Activated B cell treated with CpG ODN at 0.5 μM for 24 hours (primary cell): Measurements from ENCODE around the gene NR2C1. TPM values are rescaled to one million over a fixed set of nuclear protein-coding genes. Genes with fewer than 3 reads are reported as not detected.

Experiments used
- ATAC-seq: fragments of 200-7000 bp; cut with Tn5 transposase; one replicate; pipeline ENCODE4 v1.10.0; 2021; ENCODE audit warnings: low read depth, mild to moderate bottlenecking, moderate library complexity
- CTCF ChIA-PET: fragments of 350-600 bp; sonication (Branson Sonifier 250); formaldehyde crosslinking; loops from one replicate; lab custom pipeline; 2021; ENCODE audit warnings: antibody characterized with exemption; lab: Charles Lee
- POLR2A ChIA-PET: fragments of 350-600 bp; sonication (Branson Sonifier 250); formaldehyde crosslinking; loops from one replicate; lab custom pipeline; 2021; ENCODE audit warnings: antibody characterized with exemption; lab: Charles Lee
- DNase-seq: peaks from one replicate; pipeline ENCODE4 v3.0.0; 2022
- H3K27ac Mint-ChIP-seq: one replicate; pipeline ENCODE4 v1.8.0; 2020; ENCODE audit warnings: mixed read lengths
- H3K27me3 Mint-ChIP-seq: one replicate; pipeline ENCODE4 v1.8.0; 2021; ENCODE audit warnings: mixed read lengths
- H3K36me3 Mint-ChIP-seq: one replicate; pipeline ENCODE4 v1.8.0; 2021; ENCODE audit warnings: low read depth, mixed read lengths
- H3K4me1 Mint-ChIP-seq: one replicate; pipeline ENCODE4 v1.8.0; 2021; ENCODE audit warnings: mixed read lengths
- H3K4me3 Mint-ChIP-seq: one replicate; pipeline ENCODE4 v1.8.0; 2020; ENCODE audit warnings: mild to moderate bottlenecking, mixed read lengths
- H3K9me3 Mint-ChIP-seq: one replicate; pipeline ENCODE4 v1.8.0; 2020; ENCODE audit warnings: mixed read lengths
- intact Hi-C: fragments of 100-400 bp; cut with micrococcal nuclease; formaldehyde crosslinking; loops from one replicate; pipeline ENCODE4 v1.15.1; 2024
- total RNA-seq: library from RNA; stranded (reverse); gene quantifications from 2 replicates; pipeline ENCODE4 v1.2.3, GENCODE V29; 2022
- TF ChIP-seq, protein P1 (sequence below): fragments of 200-600 bp; IDR thresholded peaks from one replicate; pipeline ENCODE4 v1.8.0; 2022; ENCODE audit warnings: antibody characterized with exemption, mild to moderate bottlenecking

Gene NR2C1
- total RNA-seq, 1 donor from 2014 or later, result 30.8 TPM

DNA sequence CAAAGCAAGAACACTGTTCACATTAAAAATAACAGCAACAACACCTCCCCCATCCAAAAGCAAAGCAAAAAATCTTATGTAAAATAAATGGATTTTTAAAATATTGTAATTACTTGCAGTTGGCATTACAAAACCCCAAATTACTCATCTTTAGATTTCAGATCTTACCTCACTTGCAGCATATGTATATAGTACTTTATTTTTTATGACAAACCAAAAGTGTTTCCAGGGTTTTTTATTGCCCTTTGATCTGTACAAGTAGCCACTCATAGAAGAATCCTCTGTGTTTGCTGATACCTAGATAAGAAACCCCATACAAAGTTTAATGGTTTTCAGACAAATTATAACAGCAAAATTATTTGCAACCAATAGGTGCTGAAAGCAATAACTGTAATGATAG lies 12.2 kb upstream of the NR2C1 start:
- ChIA-PET POLR2A (interaction anchor here (0.7 to 1.6 kb wide), 2 partner anchors 12 to 364 kb away, joined by 3 to 8 read pairs; partner anchors contain the start of gene NR2C1), CTCF (no interaction called here)
- ATAC-seq (no peak), DNase-seq (no peak)
- Mint-ChIP-seq H3K27me3 (no peaks in the 10 kb centered on the region), H3K4me1 (peaks cover 10% of the 10 kb centered on the region), H3K36me3 (no peaks in the 10 kb centered on the region), H3K9me3 (no peaks in the 10 kb centered on the region), H3K4me3 (no peak overlapping the region), H3K27ac (no peak overlapping the region)
- intact Hi-C loops, result no loop called here
- TF ChIP-seq, protein P1, sequence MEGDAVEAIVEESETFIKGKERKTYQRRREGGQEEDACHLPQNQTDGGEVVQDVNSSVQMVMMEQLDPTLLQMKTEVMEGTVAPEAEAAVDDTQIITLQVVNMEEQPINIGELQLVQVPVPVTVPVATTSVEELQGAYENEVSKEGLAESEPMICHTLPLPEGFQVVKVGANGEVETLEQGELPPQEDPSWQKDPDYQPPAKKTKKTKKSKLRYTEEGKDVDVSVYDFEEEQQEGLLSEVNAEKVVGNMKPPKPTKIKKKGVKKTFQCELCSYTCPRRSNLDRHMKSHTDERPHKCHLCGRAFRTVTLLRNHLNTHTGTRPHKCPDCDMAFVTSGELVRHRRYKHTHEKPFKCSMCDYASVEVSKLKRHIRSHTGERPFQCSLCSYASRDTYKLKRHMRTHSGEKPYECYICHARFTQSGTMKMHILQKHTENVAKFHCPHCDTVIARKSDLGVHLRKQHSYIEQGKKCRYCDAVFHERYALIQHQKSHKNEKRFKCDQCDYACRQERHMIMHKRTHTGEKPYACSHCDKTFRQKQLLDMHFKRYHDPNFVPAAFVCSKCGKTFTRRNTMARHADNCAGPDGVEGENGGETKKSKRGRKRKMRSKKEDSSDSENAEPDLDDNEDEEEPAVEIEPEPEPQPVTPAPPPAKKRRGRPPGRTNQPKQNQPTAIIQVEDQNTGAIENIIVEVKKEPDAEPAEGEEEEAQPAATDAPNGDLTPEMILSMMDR, result no peak

DNA sequence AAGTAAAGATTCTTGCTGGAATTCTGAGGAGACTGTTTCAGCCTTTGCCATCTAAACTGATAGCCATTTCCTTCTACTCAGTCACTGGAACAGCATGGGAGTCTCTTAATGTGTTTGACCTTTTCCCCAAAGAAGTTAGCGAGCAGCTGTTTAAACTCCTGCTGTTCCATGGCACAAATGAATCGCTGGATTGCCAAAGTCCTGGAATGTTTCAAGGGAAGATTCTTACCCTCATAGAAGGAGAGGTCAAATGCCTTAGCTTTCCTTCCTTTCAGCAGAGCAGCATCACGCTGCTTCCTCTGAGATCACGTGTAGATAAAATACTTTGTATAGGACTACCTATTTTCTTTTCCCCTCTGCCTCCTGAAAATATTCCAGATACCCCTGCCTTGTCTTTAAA lies 10.5 kb upstream of the NR2C1 start:
- no peak overlapping the region for H3K27ac Mint-ChIP-seq
- POLR2A ChIA-PET, result interaction anchor here (0.6 kb wide), 1 partner anchor 21 kb away, joined by 3 read pairs; no protein-coding TSS in a partner anchor
- ATAC-seq (no peak), DNase-seq (no peak)
- H3K36me3 Mint-ChIP-seq, result no peaks in the 10 kb centered on the region
- no peak overlapping the region for H3K4me3 Mint-ChIP-seq
- CTCF ChIA-PET, result no interaction called here
- H3K4me1 Mint-ChIP-seq, result peaks cover 10% of the 10 kb centered on the region
- H3K9me3 Mint-ChIP-seq, result no peaks in the 10 kb centered on the region
- no peaks in the 10 kb centered on the region for H3K27me3 Mint-ChIP-seq
- intact Hi-C loops, result no loop called here
- TF ChIP-seq, protein P1, result no peak

DNA sequence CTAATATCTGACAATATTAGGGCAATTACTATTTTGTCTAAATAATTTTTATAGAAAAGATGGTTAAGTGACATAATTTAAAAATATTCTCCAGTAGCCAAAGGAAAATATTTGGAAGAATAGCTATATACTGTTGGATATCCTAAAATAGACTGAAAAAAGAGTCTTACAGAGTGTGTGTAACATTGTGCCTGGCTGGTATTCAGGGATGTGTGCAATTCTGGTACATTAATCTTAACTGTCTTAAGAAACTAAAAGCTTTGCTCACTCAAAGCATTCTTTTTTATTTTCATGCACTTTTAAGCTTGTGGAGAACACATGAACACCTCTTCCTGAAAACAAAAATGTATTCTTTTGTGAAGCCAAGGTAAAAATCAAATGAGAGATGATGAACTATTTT lies 10.1 kb upstream of the NR2C1 start:
- DNase-seq (no peak), ATAC-seq (no peak)
- TF ChIP-seq, protein P1, result no peak
- Mint-ChIP-seq H3K27ac (no peak overlapping the region), H3K4me3 (no peak overlapping the region), H3K9me3 (no peaks in the 10 kb centered on the region), H3K4me1 (peaks cover 7% of the 10 kb centered on the region), H3K27me3 (no peaks in the 10 kb centered on the region), H3K36me3 (no peaks in the 10 kb centered on the region)
- intact Hi-C loops, result no loop called here
- ChIA-PET CTCF (no interaction called here), POLR2A (interaction anchor here (0.6 kb wide), 1 partner anchor 22 kb away, joined by 3 read pairs; no protein-coding TSS in a partner anchor)

DNA sequence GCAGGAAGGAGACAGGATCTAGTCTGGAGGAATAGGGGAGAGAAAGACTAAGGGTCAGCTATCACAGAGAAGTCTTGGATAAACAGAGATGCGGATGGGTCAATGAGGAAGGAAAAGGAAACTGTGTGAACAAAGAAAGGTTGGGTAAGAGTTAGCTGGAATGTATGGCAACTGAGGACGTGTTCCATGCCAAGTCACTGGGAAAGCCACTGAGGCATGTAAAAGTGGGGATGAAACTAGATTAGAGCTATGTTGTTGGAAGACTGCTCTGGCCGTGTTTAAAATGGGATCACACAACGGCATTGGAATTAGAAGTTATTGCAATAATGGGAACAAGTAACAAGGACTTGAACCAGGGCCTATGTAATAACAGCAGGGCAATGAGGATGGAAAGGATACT lies 3.9 kb upstream of the NR2C1 start:
- TF ChIP-seq, protein P1, result no peak
- Mint-ChIP-seq H3K4me1 (peaks cover 7% of the 10 kb centered on the region), H3K27me3 (no peaks in the 10 kb centered on the region), H3K4me3 (no peak overlapping the region), H3K36me3 (peaks cover 3% of the 10 kb centered on the region), H3K9me3 (no peaks in the 10 kb centered on the region), H3K27ac (no peak overlapping the region)
- no peak for DNase-seq
- no peak for ATAC-seq
- POLR2A ChIA-PET, result no interaction called here
- CTCF ChIA-PET, result no interaction called here
- intact Hi-C loops, result loop anchor here (10.0 kb wide), 1 partner anchor 943 kb away; no protein-coding TSS in a partner anchor

DNA sequence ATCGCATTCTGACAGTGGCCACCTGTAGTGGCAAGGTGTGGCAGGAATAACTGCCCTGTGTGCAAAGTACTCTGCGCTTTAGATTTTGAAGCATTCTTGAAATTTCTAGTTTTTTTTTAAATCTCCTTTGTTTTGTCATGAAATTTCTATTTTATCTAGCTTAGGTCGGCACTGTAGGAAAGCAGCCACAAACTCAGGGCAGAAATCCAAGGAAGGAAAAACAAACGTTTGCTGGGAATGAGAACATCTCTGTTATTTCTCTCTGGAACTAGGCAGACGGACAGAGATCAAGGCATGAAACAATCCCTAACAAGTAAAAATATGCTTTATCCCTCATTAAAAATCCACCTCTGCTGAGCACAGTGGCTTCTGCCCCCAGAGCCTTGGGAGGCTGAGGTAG lies 1.3 kb upstream of the NR2C1 start:
- Mint-ChIP-seq H3K27ac (no peak overlapping the region), H3K36me3 (peaks cover 3% of the 10 kb centered on the region), H3K27me3 (no peaks in the 10 kb centered on the region), H3K4me3 (no peak overlapping the region), H3K9me3 (no peaks in the 10 kb centered on the region), H3K4me1 (peaks cover 11% of the 10 kb centered on the region)
- no peak for ATAC-seq
- TF ChIP-seq, protein P1, result no peak
- DNase-seq, result no peak
- CTCF ChIA-PET, result no interaction called here
- intact Hi-C loops, result loop anchor here (5.0 to 10.0 kb wide), 3 partner anchors 307 to 1833 kb away; partner anchors contain the start of gene NEDD1
- POLR2A ChIA-PET, result no interaction called here
